Measurements from ENCODE around the gene CCDC28B. TPM values are rescaled to one million over a fixed set of nuclear protein-coding genes. Genes with fewer than 3 reads are reported as not detected.

Gene CCDC28B
- total RNA-seq, 1 donor from 2014 or later, result 16.7 TPM

DNA sequence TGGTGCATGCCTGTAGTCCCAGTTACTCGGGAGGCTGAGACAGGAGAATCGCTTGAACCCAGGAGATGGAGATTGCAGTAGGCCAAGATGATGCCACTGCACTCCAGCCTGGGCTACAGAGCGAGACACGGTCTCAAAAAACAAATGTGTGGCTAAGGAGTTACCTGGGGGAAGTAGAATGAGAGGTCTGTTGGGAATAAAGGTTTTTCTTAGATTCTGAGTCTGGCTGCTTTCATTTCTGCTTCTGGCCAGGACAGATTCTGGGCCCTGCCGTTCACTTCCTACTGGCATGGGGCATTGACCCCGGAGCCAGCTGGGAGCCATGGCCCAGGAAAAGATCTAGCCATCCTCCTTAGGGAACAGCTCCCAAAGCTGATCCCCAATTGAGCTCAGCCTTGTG is 8.1 kb downstream of the CCDC28B start:
- Histone ChIP-seq H3K27ac (replicated peaks) (no peak overlapping the region), H3K4me3 (no peak overlapping the region), H3K36me3 (no peaks in the 10 kb centered on the region), H3K9me3 (replicated peaks) (no peaks in the 10 kb centered on the region), H3K27me3 (ENCODE audit: low read depth) (no peaks in the 10 kb centered on the region), H3K4me1 (peaks cover 30% of the 10 kb centered on the region)
- no peak for DNase-seq
- intact Hi-C loops (cut with micrococcal nuclease), result no loop called here
- TF ChIP-seq CTCF (IDR thresholded peaks at IDR 0.05; ENCODE audit: borderline replicate concordance), result no peak

DNA sequence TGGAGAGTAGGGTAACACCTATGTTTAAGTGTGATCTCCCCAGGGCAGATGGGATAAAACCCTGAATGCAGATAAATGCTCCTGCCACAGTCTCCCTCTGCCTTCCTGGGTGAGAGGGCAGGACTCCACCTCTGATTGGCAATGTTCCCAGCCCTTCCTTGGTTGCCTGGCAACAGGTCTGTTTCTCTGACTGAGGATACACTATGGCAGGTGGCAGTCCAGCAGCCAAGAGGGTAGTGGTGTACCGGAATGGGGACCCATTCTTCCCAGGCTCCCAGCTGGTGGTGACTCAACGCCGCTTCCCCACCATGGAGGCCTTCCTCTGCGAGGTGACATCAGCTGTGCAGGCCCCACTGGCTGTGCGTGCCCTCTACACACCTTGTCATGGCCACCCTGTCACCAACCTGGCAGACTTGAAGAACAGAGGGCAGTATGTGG is 8.5 kb downstream of the CCDC28B start, which contains the start of gene DCDC2B:
Gene DCDC2B, plus strand, starts transcription at position 199 of the 438 bp plus-strand sequence. Its CDS starts 5 bp downstream, at position 204.
- Histone ChIP-seq H3K27ac (replicated peaks) (no peak within 1 kb of the TSS), H3K36me3 (peaks cover 2% of the 10 kb centered on the region), H3K4me1 (peaks cover 30% of the 10 kb centered on the region), H3K27me3 (ENCODE audit: low read depth) (no peaks in the 10 kb centered on the region), H3K9me3 (replicated peaks) (no peaks in the 10 kb centered on the region), H3K4me3 (no peak within 1 kb of the TSS)
- DNase-seq, result peak; percentile 44
- intact Hi-C loops (cut with micrococcal nuclease), result no loop called here
- no peak for TF ChIP-seq CTCF (IDR thresholded peaks at IDR 0.05; ENCODE audit: borderline replicate concordance)

DNA sequence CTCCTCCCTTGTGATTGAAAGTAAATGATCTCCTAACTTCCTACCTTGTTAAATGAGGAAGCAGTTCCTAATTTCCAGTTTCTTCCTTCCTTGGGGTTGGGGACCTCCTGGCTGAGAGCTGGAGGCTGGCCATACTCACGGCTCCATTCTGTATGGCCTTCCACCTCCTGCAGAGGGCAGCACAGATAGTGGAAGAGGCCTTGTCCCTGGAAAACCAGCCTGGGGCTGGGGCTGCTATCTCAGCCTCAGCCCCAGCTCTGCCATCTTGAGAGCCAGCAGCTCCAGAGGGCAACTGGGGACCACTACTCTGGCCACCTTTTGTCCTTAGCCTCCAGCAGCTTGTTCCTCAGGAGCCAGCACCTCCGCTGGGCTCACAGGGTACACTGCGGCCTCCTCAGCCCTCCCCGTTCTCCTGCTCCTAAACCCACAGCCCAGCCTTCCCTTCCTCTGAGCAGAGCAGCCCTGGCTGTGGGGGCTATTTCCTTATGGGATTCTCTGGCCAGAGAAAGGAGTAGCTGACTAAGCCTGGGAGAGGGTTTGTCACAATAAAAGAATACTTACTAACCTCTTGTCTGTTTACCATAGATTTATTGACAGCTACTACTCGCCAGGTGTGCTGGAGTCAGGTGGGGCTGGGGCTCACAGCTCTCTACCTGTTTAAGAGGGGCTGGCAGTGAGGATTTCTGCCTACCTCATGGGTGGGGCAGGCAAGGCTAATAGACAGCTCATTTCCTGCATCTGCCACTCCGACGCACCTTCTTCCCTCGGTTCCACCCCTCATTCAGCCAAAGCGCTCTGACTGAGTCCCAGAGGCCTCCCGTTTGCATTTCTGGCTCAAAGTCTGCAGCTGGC is 15.5 kb downstream of the CCDC28B start:
- Histone ChIP-seq H3K27ac (replicated peaks) (no peak overlapping the region), H3K4me1 (peaks cover 28% of the 10 kb centered on the region), H3K27me3 (ENCODE audit: low read depth) (no peaks in the 10 kb centered on the region), H3K4me3 (no peak overlapping the region), H3K9me3 (replicated peaks) (no peaks in the 10 kb centered on the region), H3K36me3 (peaks cover 62% of the 10 kb centered on the region)
- DNase-seq, result peak; percentile 29
- TF ChIP-seq CTCF (IDR thresholded peaks at IDR 0.05; ENCODE audit: borderline replicate concordance), result peak; percentile 80
- intact Hi-C loops (cut with micrococcal nuclease), result no loop called here

DNA sequence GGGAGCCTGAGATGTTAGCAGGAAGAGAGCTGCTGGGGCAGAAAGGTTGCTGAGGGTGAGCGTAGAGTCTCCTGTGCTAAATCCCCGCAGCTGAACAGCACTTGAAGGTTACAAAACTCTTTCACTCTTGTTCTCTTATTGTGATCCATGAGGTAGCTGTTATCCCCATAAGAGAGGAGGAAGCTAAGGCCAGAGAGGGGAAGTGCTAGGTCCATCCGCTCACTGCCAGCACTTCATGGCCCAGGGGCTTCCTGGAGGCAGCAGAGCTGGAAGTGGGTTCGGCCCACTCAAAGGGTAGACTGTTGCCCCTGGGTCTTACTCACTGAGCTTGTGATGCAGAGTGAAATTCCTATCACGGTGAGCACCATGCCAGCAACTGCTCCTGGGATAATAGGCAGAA is 16.2 kb downstream of the CCDC28B start:
- intact Hi-C loops (cut with micrococcal nuclease), result no loop called here
- H3K9me3 ChIP-seq (replicated peaks), result no peaks in the 10 kb centered on the region
- no peak overlapping the region for H3K4me3 ChIP-seq
- H3K27ac ChIP-seq (replicated peaks), result no peak overlapping the region
- H3K4me1 ChIP-seq, result peaks cover 35% of the 10 kb centered on the region
- no peaks in the 10 kb centered on the region for H3K27me3 ChIP-seq (ENCODE audit: low read depth)
- no peak for TF ChIP-seq CTCF (IDR thresholded peaks at IDR 0.05; ENCODE audit: borderline replicate concordance)
- no peak for DNase-seq
- H3K36me3 ChIP-seq, result peaks cover 62% of the 10 kb centered on the region

DNA sequence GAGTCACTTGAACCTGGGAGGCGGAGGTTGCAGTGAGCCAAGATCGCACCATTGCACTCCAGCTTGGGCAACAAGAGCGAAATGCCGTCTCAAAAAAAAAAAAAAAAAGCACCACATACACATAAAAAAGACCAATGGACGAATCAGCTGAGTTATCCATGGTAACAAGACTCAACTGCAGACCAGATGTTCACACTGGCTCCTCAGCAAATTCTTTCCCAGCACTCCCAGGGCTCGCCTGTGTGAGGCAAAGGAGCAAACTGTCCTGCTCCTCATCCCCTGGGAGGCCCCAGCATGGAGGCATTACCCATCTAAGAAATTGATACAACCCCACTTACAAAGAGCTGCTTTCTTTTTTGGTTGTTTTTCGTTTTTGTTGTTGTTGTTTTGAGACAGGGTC is 18.6 kb downstream of the CCDC28B start:
- no peak overlapping the region for H3K4me3 ChIP-seq
- no peaks in the 10 kb centered on the region for H3K9me3 ChIP-seq (replicated peaks)
- H3K27ac ChIP-seq (replicated peaks), result no peak overlapping the region
- no peak for TF ChIP-seq CTCF (IDR thresholded peaks at IDR 0.05; ENCODE audit: borderline replicate concordance)
- no peak for DNase-seq
- peaks cover 59% of the 10 kb centered on the region for H3K4me1 ChIP-seq
- H3K36me3 ChIP-seq, result peaks cover 63% of the 10 kb centered on the region
- no peaks in the 10 kb centered on the region for H3K27me3 ChIP-seq (ENCODE audit: low read depth)
- intact Hi-C loops (cut with micrococcal nuclease), result no loop called here

Data from left ventricle myocardium inferior (tissue), 1 donor.